Activated CD8-positive, alpha-beta memory T cell treated with anti-CD3 and anti-CD28 coated beads, Interleukin-2, amount 10 ng/mL, durations not matched to agents 7 days and 5 days (primary cell): ENCODE data around the gene IZUMO4. TPM values are rescaled to one million over a fixed set of nuclear protein-coding genes. Genes with fewer than 3 reads are reported as not detected.

Experiments used
- ATAC-seq: fragments of 150-1000 bp; cut with Tn5 transposase; one replicate; pipeline ENCODE4 v1.10.0; 2021; ENCODE audit warnings: moderate library complexity
- CTCF ChIA-PET: fragments of 350-600 bp; sonication (Branson Sonifier 250); formaldehyde crosslinking; loops from one replicate; lab custom pipeline; 2021; ENCODE audit warnings: antibody characterized with exemption; lab: Charles Lee
- DNase-seq: peaks from one replicate; pipeline ENCODE4 v3.0.0-alpha.2; 2020
- H3K27ac Mint-ChIP-seq: one replicate; pipeline ENCODE4 v1.8.0; 2021; ENCODE audit warnings: mild to moderate bottlenecking, mixed read lengths
- H3K27me3 Mint-ChIP-seq: one replicate; pipeline ENCODE4 v1.8.0; 2021; ENCODE audit warnings: mixed read lengths
- H3K36me3 Mint-ChIP-seq: one replicate; pipeline ENCODE4 v1.8.0; 2021; ENCODE audit warnings: mild to moderate bottlenecking, mixed read lengths
- H3K4me1 Mint-ChIP-seq: one replicate; pipeline ENCODE4 v1.8.0; 2021; ENCODE audit warnings: mixed read lengths
- H3K4me3 Mint-ChIP-seq: one replicate; pipeline ENCODE4 v1.8.0; 2021; ENCODE audit warnings: mild to moderate bottlenecking, moderate library complexity, mixed read lengths
- H3K9me3 Mint-ChIP-seq: one replicate; pipeline ENCODE4 v1.8.0; 2022; ENCODE audit warnings: low read depth, mixed read lengths
- total RNA-seq, 2 experiments: library from RNA; stranded (reverse); gene quantifications; one replicate each; pipeline ENCODE4 v1.2.3, GENCODE V29; 2021

Gene IZUMO4
- total RNA-seq, 2 experiments from 2014 or later = 7.2 to 10.1 TPM

DNA sequence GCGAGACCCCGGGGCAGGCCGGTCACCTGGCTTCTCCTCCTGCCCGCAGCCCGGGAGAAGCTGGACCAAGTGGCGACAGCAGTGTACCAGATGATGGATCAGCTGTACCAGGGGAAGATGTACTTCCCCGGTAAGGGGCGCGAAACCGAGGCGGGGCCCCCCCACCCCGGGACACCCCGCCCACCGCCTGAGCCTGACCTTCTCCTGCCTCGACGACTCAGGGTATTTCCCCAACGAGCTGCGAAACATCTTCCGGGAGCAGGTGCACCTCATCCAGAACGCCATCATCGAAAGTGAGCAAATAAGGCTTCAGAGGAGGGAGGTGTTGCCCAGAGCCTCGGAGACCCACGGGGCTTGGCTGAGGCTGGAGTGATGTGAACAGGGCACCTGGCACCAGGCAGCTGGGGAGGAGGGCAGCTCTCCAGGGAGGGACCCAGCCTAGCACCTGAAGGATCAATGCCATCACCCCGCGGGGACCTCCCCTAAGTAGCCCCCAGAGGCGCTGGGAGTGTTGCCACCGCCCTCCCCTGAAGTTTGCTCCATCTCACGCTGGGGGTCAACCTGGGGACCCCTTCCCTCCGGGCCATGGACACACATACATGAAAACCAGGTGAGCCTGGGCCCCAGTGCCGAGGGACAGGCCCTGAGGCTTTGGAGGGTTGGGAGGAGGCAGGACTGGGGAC lies 629 bp downstream of the IZUMO4 start:
- CTCF ChIA-PET = interaction anchor here (0.7 to 1.2 kb wide), 5 partner anchors 9 to 55 kb away, joined by 3 to 5 read pairs (median 4); no protein-coding TSS in a partner anchor
- Mint-ChIP-seq H3K27ac (peak overlapping the region; percentile 85), H3K9me3 (no peaks in the 10 kb centered on the region), H3K36me3 (peaks cover 32% of the 10 kb centered on the region), H3K4me1 (peaks cover 27% of the 10 kb centered on the region), H3K27me3 (no peaks in the 10 kb centered on the region), H3K4me3 (peak overlapping the region; percentile 83)
- no peak for DNase-seq
- ATAC-seq = no peak

DNA sequence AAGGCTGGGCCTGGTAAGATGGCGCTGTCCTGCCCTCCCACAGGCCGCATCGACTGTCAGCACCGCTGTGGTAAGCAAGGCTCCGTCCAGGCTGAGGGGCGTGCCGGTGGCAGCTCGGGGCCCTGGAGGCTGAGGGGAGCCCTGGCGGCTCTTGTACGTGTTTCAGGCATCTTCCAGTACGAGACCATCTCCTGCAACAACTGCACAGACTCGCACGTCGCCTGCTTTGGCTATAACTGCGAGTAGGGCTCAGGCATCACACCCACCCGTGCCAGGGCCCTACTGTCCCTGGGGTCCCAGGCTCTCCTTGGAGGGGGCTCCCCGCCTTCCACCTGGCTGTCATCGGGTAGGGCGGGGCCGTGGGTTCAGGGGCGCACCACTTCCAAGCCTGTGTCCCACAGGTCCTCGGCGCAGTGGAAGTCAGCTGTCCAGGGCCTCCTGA lies 1.2 kb downstream of the IZUMO4 start:
- peak overlapping the region; percentile 36 for H3K27ac Mint-ChIP-seq
- no peak for DNase-seq
- no peaks in the 10 kb centered on the region for H3K27me3 Mint-ChIP-seq
- H3K4me1 Mint-ChIP-seq = peaks cover 24% of the 10 kb centered on the region
- no peaks in the 10 kb centered on the region for H3K9me3 Mint-ChIP-seq
- H3K36me3 Mint-ChIP-seq = peaks cover 30% of the 10 kb centered on the region
- CTCF ChIA-PET = interaction anchor here (1.0 to 1.2 kb wide), 3 partner anchors 10 to 28 kb away, joined by 4 to 5 read pairs (median 4); no protein-coding TSS in a partner anchor
- peak overlapping the region; percentile 83 for H3K4me3 Mint-ChIP-seq
- ATAC-seq = no peak

DNA sequence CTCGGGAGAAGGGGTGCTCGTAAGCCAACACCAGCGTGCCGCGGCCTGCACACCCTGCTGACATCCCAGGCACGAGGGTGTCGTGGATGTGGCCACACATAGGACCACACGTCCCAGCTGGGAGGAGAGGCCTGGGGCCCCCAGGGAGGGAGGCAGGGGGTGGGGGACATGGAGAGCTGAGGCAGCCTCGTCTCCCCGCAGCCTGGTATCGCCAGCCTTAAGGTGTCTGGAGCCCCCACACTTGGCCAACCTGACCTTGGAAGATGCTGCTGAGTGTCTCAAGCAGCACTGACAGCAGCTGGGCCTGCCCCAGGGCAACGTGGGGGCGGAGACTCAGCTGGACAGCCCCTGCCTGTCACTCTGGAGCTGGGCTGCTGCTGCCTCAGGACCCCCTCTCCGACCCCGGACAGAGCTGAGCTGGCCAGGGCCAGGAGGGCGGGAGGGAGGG lies 2.4 kb downstream of the IZUMO4 start:
- ATAC-seq (no peak), DNase-seq (no peak)
- Mint-ChIP-seq H3K36me3 (peaks cover 28% of the 10 kb centered on the region), H3K9me3 (no peaks in the 10 kb centered on the region), H3K4me3 (no peak overlapping the region), H3K27me3 (no peaks in the 10 kb centered on the region), H3K4me1 (peaks cover 15% of the 10 kb centered on the region), H3K27ac (no peak overlapping the region)
- CTCF ChIA-PET = interaction anchor here (1.8 kb wide), 1 partner anchor 29 kb away, joined by 4 read pairs; no protein-coding TSS in a partner anchor

DNA sequence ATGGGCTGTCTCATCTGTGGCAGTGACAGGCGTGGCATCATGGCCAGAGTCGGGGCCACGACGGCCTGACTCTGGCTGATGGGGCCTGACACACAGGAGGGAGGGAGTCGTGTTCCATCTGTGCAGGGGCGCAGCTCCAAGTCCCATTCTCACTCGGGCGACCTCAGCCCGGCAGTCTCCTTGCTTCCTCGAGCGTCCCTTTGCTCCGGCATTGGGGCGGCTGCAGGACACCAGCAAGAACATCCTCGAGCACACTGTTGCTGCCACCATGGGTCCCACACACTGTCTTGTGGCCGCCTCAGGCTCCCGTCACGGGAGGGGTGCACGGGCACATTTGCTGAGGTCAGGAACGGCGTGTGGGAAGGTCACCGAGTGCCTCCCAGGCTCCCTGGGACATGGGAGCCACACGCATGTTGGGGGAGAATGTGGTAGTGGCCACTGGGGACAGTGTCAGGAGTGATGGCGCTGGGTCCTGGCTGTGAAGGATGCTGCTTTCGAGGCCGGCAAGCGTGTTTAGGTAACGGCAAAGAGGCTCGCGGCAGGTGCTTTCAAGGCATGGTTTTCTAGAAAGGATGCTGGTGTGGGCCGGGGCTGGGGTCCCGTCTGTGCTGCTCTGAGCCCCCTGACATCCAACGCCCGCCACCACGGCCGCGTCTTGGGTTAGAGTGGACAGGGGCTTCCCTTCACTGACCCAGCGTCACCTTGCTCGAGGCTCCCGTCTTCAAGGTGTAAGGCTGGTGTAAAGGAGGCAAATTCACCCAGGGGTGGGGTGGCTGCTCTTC lies 3.4 kb downstream of the IZUMO4 start:
- no peak overlapping the region for H3K4me3 Mint-ChIP-seq
- no peaks in the 10 kb centered on the region for H3K9me3 Mint-ChIP-seq
- DNase-seq (no peak), ATAC-seq (no peak)
- CTCF ChIA-PET = interaction anchor here (1.8 kb wide), 1 partner anchor 30 kb away, joined by 4 read pairs; no protein-coding TSS in a partner anchor
- H3K36me3 Mint-ChIP-seq = peaks cover 27% of the 10 kb centered on the region
- H3K27me3 Mint-ChIP-seq = no peaks in the 10 kb centered on the region
- H3K4me1 Mint-ChIP-seq = peaks cover 10% of the 10 kb centered on the region
- H3K27ac Mint-ChIP-seq = no peak overlapping the region

DNA sequence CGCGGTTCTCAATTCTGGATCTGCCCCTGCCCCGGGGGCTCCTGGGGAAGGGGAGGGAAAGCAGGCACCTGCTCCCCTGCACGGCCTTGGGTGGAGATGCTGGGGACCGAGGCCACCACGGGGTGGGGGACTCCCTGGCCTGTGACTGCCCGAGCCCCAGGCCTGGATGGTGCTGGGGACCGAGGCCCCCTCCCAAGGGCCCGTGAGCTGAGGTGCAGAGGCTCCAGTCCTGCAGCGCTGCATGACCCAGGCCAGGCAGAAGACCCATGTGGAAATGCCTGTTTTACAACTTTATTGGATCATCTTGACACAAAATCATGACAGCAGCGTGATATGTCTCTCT lies 4.0 kb downstream of the IZUMO4 start:
- peaks cover 30% of the 10 kb centered on the region for H3K36me3 Mint-ChIP-seq
- no peaks in the 10 kb centered on the region for H3K9me3 Mint-ChIP-seq
- H3K4me3 Mint-ChIP-seq = no peak overlapping the region
- no peaks in the 10 kb centered on the region for H3K27me3 Mint-ChIP-seq
- DNase-seq (no peak), ATAC-seq (no peak)
- H3K27ac Mint-ChIP-seq = no peak overlapping the region
- H3K4me1 Mint-ChIP-seq = peaks cover 10% of the 10 kb centered on the region
- CTCF ChIA-PET = no interaction called here

DNA sequence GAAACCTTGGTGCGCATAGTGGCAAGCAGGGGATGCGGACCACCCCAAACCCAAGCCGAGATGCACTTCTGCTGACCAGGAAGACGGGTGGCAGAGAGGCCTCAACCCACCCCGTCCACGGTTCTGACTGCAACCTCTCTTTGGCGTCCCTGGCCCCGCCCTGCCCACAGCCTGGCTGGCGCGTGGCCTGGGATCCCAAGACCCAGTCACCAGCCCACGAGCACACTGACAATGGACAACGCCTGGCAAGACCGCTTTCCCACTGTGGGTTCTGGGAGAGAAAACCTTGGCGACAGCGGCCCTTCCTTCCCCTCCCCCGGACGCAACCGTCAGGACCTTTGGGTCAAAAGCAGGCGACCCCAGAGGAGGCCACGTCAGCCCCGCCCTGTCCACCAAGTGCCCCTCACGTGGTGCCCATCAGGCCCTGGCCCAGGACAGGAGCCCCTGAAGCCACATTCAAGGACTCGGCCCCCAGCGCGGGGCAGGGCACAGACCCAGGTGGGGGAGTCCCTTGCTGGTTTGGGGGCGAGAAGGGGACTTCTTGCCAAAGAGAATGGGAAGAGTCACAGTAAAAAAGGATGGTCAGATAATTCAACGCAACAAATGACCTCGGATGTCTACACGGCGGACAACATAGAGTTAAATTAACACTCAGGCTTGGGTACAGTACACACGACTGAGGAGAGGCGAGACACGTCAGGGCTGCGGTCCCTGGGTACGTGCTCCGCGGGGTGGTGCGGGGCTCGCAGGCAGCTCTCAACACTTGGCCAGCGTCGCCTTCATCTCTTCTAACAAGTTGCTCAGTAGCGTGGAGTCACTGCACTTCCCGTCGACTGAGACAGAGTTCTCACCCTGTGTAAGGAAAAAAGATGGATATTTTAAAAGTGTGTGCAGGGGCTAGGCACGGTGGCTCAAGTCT lies 5.0 kb downstream of the IZUMO4 start:
- no peak overlapping the region for H3K4me3 Mint-ChIP-seq
- peaks cover 10% of the 10 kb centered on the region for H3K4me1 Mint-ChIP-seq
- no peak overlapping the region for H3K27ac Mint-ChIP-seq
- peaks cover 36% of the 10 kb centered on the region for H3K36me3 Mint-ChIP-seq
- CTCF ChIA-PET = no interaction called here
- H3K27me3 Mint-ChIP-seq = no peaks in the 10 kb centered on the region
- DNase-seq = no peak
- no peak for ATAC-seq
- no peaks in the 10 kb centered on the region for H3K9me3 Mint-ChIP-seq

DNA sequence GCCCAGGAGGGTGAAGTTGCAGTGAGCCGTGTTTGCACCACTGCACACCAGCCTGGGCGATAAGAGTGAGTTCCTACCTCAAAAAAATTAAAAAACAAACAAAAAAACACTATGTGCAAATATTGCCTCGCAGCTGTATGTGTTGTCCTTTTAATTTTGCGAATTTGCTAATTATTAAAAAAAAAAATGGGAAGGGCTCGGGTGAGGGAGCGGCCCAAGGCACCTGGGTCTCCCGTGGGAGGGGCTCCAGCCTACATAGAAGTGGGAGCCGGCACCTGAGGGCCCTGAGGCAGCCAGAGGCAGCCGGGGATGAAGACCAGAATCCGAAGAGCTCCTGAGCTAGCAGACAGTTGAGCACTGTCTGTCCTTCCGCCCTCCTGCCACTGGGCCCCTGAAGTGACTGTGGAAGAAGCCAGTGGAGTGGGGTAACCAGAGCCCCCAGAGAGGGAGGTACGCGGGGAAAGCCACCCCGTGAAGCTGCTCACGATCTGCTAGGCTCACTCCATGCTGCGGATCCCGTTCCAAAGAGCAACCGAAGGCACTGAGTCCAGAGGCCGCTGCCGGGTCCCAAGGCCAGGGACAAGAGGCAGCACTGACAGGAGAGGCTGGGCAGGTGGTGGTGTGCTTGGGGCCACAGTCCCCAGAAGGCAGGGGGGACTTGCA lies 6.5 kb downstream of the IZUMO4 start:
- ATAC-seq = no peak
- peaks cover 46% of the 10 kb centered on the region for H3K36me3 Mint-ChIP-seq
- CTCF ChIA-PET = no interaction called here

DNA sequence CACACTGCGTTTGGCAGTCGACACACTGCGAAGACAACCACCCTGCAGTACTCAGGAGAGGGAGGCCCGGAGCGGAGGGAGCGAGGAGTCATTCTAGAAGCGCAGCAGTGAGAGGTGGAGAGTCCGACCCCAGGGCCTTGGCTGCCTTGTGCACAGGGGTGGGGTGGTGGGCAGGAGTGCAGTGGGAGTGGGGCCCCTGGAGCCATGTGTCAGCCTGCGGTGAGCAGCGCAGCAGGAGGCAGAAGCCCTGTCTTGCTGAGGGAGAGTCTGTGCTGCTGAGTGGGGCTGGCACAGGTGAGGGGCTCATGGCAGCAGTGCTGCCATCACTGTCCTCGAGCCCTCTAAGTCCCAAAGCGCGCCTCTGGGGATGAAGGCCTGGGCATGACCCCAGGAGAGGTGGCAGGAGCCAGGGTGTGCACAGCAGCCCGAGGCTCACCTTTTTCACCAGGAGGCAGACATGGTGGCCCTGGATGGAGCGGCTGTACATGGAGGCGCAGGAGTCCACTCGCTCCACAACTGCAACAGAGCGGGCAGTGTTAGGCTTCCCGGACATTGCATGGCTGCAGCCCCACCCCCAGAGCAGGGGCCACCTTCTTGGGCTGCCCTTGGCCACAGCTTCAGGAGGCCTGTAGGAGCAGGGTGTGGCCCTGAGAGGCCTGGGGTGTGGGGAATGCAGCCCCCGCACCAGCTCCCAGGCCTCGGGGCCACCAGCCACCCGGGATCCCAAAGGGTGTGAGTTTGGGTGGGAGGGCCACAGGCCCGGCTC lies 11.7 kb downstream of the IZUMO4 start:
- no peak for ATAC-seq
- DNase-seq = no peak
- CTCF ChIA-PET = no interaction called here
- Mint-ChIP-seq H3K4me1 (peaks cover 3% of the 10 kb centered on the region), H3K27me3 (no peaks in the 10 kb centered on the region), H3K4me3 (no peak overlapping the region), H3K9me3 (no peaks in the 10 kb centered on the region), H3K36me3 (peaks cover 51% of the 10 kb centered on the region), H3K27ac (no peak overlapping the region)

More for the DNA sequence above, 6.5 kb downstream of the IZUMO4 start:
- DNase-seq = no peak
- no peaks in the 10 kb centered on the region for H3K9me3 Mint-ChIP-seq
- no peak overlapping the region for H3K27ac Mint-ChIP-seq
- no peaks in the 10 kb centered on the region for H3K27me3 Mint-ChIP-seq
- no peaks in the 10 kb centered on the region for H3K4me1 Mint-ChIP-seq
- no peak overlapping the region for H3K4me3 Mint-ChIP-seq

DNA sequence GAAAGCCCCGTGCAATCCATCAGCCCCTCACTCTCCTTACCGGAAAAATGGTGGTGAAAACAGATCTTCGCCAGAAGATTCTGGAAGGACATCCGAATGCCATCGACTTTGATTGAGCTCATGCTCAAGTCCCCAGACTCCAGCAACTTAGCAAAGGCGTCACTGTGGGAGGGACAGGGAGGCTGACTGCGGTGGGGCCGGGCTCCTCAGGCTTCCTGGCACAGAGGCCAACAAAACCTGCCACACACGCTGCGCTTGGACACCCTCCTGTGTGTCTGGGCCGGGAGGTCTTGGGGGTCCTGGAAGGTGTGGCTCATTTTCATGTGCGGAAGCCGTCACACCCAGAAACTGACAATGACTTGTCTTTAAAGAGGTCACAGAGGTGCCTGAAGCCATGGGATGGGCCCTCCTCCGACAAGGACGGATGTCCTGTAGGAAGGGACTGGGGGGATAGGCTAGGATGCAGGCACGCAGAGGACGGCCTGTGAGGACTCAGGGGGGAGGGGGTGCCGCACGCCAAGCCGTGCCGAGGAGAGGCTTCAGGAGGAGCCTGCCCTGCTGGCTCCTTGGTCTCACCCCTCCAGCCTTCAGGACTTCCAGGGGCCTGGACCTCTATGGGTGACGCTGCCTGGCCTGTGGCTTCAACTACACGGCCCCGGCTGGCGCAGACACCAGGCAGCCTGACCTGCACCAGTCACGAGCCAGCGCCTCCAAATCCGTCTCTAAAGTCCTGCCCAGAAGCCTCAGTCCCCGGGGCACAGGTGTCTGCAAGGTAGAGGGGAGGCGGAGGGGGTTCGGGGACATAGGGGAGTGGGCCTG lies 12.5 kb downstream of the IZUMO4 start:
- no peak overlapping the region for H3K27ac Mint-ChIP-seq
- DNase-seq = no peak
- peaks cover 51% of the 10 kb centered on the region for H3K36me3 Mint-ChIP-seq
- peaks cover 3% of the 10 kb centered on the region for H3K4me1 Mint-ChIP-seq
- no peak for ATAC-seq
- no peaks in the 10 kb centered on the region for H3K27me3 Mint-ChIP-seq
- no peak overlapping the region for H3K4me3 Mint-ChIP-seq
- no peaks in the 10 kb centered on the region for H3K9me3 Mint-ChIP-seq
- CTCF ChIA-PET = interaction anchor here (0.5 kb wide), 1 partner anchor 106 kb away, joined by 4 read pairs; no protein-coding TSS in a partner anchor

DNA sequence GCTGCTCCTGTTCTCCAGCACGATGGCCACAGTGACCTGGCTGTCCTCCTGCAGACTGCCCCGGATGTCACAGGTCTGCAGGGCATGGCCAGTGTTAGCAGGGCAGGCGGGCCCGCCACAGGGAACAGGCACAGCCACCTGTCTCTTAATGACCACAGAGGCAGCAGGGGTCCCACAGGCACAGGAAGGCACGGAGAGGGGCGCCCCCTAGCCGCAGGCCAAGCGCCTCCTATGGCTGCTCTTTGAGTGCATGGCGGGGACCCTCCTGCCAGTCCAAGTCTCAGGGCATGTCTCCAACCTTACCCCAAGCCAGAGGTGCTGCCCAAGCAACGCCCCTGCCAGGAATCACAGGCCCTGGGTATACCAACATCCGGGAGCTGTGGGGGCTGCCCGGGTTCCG lies 14.1 kb downstream of the IZUMO4 start:
- DNase-seq (no peak), ATAC-seq (no peak)
- H3K4me1 Mint-ChIP-seq = peaks cover 3% of the 10 kb centered on the region
- no peaks in the 10 kb centered on the region for H3K27me3 Mint-ChIP-seq
- peaks cover 46% of the 10 kb centered on the region for H3K36me3 Mint-ChIP-seq
- no peaks in the 10 kb centered on the region for H3K9me3 Mint-ChIP-seq
- no peak overlapping the region for H3K27ac Mint-ChIP-seq
- no peak overlapping the region for H3K4me3 Mint-ChIP-seq
- CTCF ChIA-PET = no interaction called here

DNA sequence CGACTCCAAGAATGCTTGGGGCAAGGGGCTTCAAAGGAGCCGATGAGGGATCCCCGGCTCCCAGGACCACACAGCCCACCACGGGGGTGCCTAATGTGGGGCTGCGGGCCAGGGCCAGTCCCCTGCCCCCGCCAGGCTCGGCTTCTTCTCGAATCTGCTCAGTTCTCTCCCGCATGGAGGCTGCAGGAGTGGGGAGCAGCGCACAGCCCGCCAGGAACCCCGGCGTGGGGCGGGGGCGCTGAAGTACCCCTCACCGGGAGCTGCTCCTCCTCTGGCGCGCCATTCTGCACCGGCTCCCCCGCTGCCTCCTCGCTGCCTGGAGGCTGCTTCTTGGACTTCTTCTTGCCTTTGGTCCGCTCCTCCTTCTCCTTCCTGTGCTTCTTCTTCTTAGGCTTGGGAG lies 14.7 kb downstream of the IZUMO4 start:
- no peak for ATAC-seq
- Mint-ChIP-seq H3K27me3 (no peaks in the 10 kb centered on the region), H3K4me3 (no peak overlapping the region), H3K27ac (peak overlapping the region; percentile 38), H3K9me3 (no peaks in the 10 kb centered on the region), H3K36me3 (peaks cover 41% of the 10 kb centered on the region), H3K4me1 (peaks cover 3% of the 10 kb centered on the region)
- CTCF ChIA-PET = no interaction called here
- no peak for DNase-seq
